GM15510 (cell line): ENCODE results near the gene HAPLN1.

Source experiments
- POLR2A ChIP-seq: IDR thresholded peaks from 3 replicates; pipeline ENCODE4 v1.6.1; 2011; ENCODE audit warnings: borderline replicate concordance; ENCODE audit not compliant: insufficient read length; ENCODE audit errors: extremely low read depth

The HAPLN1 gene

DNA sequence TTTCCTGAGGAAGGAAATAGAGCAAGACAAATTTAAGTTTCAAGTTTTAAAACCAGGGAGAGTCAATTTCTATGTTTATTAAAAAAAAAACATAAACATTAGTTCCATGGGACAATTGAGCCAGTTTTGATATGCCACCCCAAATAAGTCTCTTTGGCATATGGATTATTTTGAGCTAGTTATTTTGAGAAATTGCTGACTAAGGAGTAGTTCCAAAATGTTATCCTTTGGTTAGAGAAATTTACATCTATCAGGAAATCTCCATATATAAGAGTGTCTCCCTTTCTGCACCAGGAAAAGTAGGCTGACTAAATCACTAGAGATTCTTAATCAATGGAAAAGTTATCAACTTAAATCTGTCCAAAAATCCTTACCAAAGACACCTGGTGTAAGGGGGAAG, 105.8 kb downstream of the HAPLN1 start:
- TF ChIP-seq POLR2A = no peak

DNA sequence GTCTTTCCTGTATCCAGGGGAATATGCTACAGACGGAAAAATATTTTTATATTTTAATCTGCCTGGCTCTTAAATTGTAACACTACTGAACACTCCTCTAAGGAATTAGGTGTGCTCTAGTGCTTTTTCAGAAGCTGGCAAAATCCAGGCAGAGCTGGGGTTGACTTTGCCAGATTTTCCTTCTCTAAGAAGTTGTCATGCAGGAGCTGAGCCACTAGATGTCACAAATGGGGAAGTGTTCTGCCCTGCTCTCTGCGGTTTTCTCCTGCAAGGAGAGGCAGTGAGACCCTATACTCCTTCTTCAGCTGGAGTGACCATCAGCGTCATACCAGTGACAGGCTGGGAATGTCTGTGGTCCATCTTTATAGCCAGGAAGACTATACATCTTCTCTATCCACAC, 112.5 kb downstream of the HAPLN1 start:
- TF ChIP-seq POLR2A = no peak

DNA sequence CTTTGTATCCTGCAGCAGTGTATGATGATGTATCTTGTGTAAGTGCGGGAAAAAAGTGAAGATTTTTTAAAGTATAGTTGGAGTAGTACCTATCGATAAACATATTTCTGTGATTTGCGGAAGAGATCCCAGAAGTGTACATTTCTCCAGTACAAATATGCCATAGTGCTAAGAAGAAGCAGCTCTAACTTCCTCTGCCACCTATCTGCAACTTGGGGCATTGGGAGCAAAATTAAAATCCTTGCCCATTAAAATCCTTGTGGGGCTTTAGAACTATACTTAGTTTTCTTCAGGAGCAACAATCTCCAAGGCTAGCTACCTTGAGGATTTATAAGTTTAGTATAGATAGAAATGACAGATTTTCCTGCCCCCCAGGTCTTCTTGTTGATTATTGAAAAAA, 125.4 kb downstream of the HAPLN1 start:
- no peak for TF ChIP-seq POLR2A

DNA sequence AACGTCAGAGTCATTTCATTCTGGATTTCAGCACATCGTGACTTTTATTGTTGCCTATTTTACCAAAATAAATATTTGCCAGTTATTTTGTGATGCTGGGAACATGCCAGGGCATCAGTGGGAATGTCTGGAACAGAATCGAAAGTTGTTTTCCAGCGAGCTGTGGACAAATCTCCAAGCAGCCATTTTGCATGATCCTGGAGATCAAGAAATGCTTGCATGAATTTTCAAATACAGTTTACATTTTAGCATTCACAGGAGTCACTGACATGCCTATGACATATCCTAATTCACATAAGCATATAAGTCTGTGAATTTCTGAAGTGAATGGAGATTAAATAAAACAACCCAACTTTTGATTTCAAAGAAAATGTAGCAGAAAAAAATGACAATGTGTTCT, 129.7 kb downstream of the HAPLN1 start:
- no peak for TF ChIP-seq POLR2A

DNA sequence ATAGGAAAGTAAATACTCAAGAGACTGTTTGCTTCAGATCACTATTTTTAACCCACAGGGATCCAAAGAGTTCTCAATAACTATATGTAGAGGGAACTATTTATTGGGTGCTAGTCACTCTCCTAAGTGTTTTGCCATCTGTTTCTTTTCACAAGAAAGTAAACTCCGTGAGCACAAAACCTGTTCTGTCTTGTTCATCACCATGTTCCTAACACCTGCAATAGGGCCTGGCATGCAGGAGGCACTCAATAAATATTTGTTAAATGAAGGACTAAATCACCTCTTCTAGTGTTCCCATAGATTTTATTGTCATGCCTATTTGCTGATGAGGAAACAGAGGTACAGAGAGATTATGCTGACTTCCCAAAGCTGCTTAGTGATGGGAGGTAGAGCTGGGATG, 130.9 kb downstream of the HAPLN1 start:
- no peak for TF ChIP-seq POLR2A
